ENCODE measurements around the gene CDH11. TPM values are rescaled to one million over a fixed set of nuclear protein-coding genes. Genes with fewer than 3 reads are reported as not detected.

Gene CDH11
- total RNA-seq, 1 experiment from 2014 or later = 5.4 TPM

DNA sequence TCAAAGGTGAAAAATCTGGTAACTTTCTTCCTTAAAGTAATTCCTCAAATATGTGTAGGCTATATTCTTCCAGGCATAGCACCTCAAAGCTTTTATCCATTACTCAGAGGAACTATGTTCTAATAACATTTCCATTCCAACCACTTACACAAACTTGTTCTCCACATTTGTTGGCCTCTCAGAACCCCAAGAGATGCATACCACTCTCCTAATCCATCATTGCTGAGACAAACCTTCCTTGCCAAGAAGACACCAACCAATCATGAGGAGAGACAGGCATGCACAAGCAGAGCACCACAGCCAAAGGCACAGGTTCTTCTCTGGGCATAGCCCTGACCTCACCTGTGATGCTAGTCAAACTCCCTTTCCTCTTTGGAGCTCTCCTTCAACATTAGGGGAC is 20.9 kb downstream of the CDH11 start:
- Histone ChIP-seq H3K23me2 (ENCODE audit: insufficient read length, low read depth, low read length, poor library complexity, severe bottlenecking) (no peaks in the 10 kb centered on the region), H2AFZ (ENCODE audit: low read length) (no peak overlapping the region), H4K91ac (ENCODE audit: insufficient read length, low read depth, low read length) (no peak overlapping the region), H3K9ac (ENCODE audit: extremely low read depth, insufficient read length, low read length) (no peak overlapping the region), H4K5ac (ENCODE audit: insufficient read length, low read depth, low read length) (no peak overlapping the region), H2BK5ac (ENCODE audit: insufficient read length, low read length) (no peak overlapping the region), H3K23ac (ENCODE audit: insufficient read length, low read depth, low read length) (no peak overlapping the region), H3K4ac (ENCODE audit: low read depth, low read length) (no peak overlapping the region), H2BK120ac (ENCODE audit: low read depth, low read length, poor library complexity, severe bottlenecking) (no peak overlapping the region), H3K79me2 (ENCODE audit: insufficient read depth, low read length) (no peaks in the 10 kb centered on the region), H4K8ac (replicated peaks; ENCODE audit: insufficient read length, low read depth, low read length) (no peak overlapping the region), H3K27me3 (ENCODE audit: insufficient read depth, low read length) (no peaks in the 10 kb centered on the region), H3K4me1 (ENCODE audit: insufficient read depth, low read length) (no peaks in the 10 kb centered on the region), H3K56ac (ENCODE audit: insufficient read length, low read depth, low read length) (no peak overlapping the region), H3K9me3 (ENCODE audit: control insufficient read depth, low read depth, low read length) (no peaks in the 10 kb centered on the region), H2BK20ac (ENCODE audit: low read depth, low read length, poor library complexity, severe bottlenecking) (no peak overlapping the region), H3K18ac (ENCODE audit: insufficient read length, low read depth, low read length) (no peak overlapping the region), H2BK12ac (ENCODE audit: insufficient read length, low read depth, low read length) (no peak overlapping the region), H2BK15ac (ENCODE audit: low read depth, low read length) (no peak overlapping the region), H4K20me1 (ENCODE audit: control insufficient read depth, insufficient read depth, insufficient read length) (no peaks in the 10 kb centered on the region), H3K14ac (ENCODE audit: insufficient read depth, low read length) (no peak overlapping the region), H3T11ph (ENCODE audit: low read length) (no peak overlapping the region), H2AK5ac (ENCODE audit: insufficient read length, low read length) (no peak overlapping the region), H3K27ac (ENCODE audit: insufficient read length, low read depth, low read length) (no peak overlapping the region), H3K79me1 (ENCODE audit: insufficient read depth, low read depth, low read length, poor library complexity, severe bottlenecking) (no peaks in the 10 kb centered on the region), H3K4me2 (ENCODE audit: insufficient read depth, insufficient read length, low read length) (no peak overlapping the region)
- H3K4me1 Mint-ChIP-seq = peaks cover 0 to 11% of the 10 kb centered on the region in 2 experiments; a peak in 1 of 4 replicates
- no peaks in the 10 kb centered on the region; the same call in 1 of the 2 replicates for H3K27me3 Mint-ChIP-seq (ENCODE audit: low read depth)
- H3K36me3 Mint-ChIP-seq (ENCODE audit: insufficient read depth in 1 of 3, low read depth in 3 of 3) = no peaks in the 10 kb centered on the region
- H3K9me3 Mint-ChIP-seq = no peaks in the 10 kb centered on the region; a peak in 1 of 5 replicates
- TF ChIP-seq CTCF (conservative IDR thresholded peaks at IDR 0.05) = no peak
- DNase-seq = no peak
- H3K27ac Mint-ChIP-seq = no peak overlapping the region
- H3K4me3 Mint-ChIP-seq = no peak overlapping the region
